ENCODE data around the gene TSEN34.

DNA sequence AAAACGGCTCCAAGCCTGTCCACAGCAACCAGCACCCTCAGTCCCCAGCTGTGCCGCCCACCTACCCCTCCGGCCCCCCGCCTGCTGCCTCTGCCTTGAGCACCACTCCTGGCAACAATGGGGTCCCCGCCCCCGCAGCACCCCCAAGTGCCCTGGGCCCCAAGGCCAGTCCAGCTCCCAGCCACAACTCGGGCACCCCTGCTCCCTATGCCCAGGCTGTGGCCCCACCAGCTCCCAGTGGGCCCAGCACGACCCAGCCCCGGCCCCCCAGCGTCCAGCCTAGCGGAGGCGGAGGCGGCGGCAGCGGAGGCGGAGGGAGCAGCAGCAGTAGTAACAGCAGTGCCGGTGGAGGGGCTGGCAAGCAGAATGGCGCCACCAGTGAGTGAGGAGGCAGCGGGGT, 43.0 kb upstream of the TSEN34 start:
- TF ChIP-seq, protein P1, sequence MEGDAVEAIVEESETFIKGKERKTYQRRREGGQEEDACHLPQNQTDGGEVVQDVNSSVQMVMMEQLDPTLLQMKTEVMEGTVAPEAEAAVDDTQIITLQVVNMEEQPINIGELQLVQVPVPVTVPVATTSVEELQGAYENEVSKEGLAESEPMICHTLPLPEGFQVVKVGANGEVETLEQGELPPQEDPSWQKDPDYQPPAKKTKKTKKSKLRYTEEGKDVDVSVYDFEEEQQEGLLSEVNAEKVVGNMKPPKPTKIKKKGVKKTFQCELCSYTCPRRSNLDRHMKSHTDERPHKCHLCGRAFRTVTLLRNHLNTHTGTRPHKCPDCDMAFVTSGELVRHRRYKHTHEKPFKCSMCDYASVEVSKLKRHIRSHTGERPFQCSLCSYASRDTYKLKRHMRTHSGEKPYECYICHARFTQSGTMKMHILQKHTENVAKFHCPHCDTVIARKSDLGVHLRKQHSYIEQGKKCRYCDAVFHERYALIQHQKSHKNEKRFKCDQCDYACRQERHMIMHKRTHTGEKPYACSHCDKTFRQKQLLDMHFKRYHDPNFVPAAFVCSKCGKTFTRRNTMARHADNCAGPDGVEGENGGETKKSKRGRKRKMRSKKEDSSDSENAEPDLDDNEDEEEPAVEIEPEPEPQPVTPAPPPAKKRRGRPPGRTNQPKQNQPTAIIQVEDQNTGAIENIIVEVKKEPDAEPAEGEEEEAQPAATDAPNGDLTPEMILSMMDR (IDR thresholded peaks at IDR 0.05 in 4 of 5, conservative IDR thresholded peaks at IDR 0.05 in 1 of 5), result no peak
- no peak for TF ChIP-seq POLR2A (IDR thresholded peaks at IDR 0.05)
